ENCODE results near the gene HTATIP2.
"Not testable (repeated sequence)": the region's sequence is repeated elsewhere in the genome, so short reads cannot be mapped to it uniquely, and the experiment has no call there.

The HTATIP2 gene

GRCh38 chr11:20372081-20372626 is 8.6 kb downstream of the HTATIP2 start:
- DNase-seq (ENCODE audit: low read depth in 2 of 2): no peak

GRCh38 chr11:20373147-20373546 is 9.6 kb downstream of the HTATIP2 start:
- DNase-seq (ENCODE audit: low read depth in 2 of 2): no peak

GRCh38 chr11:20373568-20374209 is 10.2 kb downstream of the HTATIP2 start:
- DNase-seq (ENCODE audit: low read depth in 2 of 2): no peak

- DNase-seq (ENCODE audit: low read depth in 2 of 2): no peak
Observed at GRCh38 chr11:20374741-20375300, 11.3 kb downstream of the HTATIP2 start.

GRCh38 chr11:20376162-20376730 is 12.7 kb downstream of the HTATIP2 start:
- no peak for DNase-seq (ENCODE audit: low read depth in 2 of 2)

GRCh38 chr11:20385996-20386395 is 22.5 kb downstream of the HTATIP2 start:
- DNase-seq (ENCODE audit: low read depth in 2 of 2): not testable (repeated sequence)

GRCh38 chr11:20387261-20388095 is 24.0 kb downstream of the HTATIP2 start, which contains the start of gene PRMT3:
Gene PRMT3, plus strand, starts transcription at chr11:20387716. Its CDS starts 31 bp downstream, at chr11:20387747.
- peak; percentile 93 to 96 for DNase-seq (ENCODE audit: low read depth in 2 of 2)

- DNase-seq (ENCODE audit: low read depth in 2 of 2): no peak
Observed at GRCh38 chr11:20388096-20389055, 24.9 kb downstream of the HTATIP2 start.

GRCh38 chr11:20397281-20397680 is 33.8 kb downstream of the HTATIP2 start:
- DNase-seq (ENCODE audit: low read depth in 2 of 2): no peak

GRCh38 chr11:20399498-20399897 is 36.0 kb downstream of the HTATIP2 start:
- no peak for DNase-seq (ENCODE audit: low read depth in 2 of 2)

GRCh38 chr11:20403059-20403458 is 39.5 kb downstream of the HTATIP2 start:
- DNase-seq (ENCODE audit: low read depth in 2 of 2): no peak

- no peak for DNase-seq (ENCODE audit: low read depth in 2 of 2)
Observed at GRCh38 chr11:20406484-20406883, 43.0 kb downstream of the HTATIP2 start.

GRCh38 chr11:20407344-20407743 is 43.8 kb downstream of the HTATIP2 start:
- DNase-seq (ENCODE audit: low read depth in 2 of 2): no peak

GRCh38 chr11:20415432-20415831 is 51.9 kb downstream of the HTATIP2 start:
- no peak for DNase-seq (ENCODE audit: low read depth in 2 of 2)

- no peak for DNase-seq (ENCODE audit: low read depth in 2 of 2)
Observed at GRCh38 chr11:20417771-20418170, 54.3 kb downstream of the HTATIP2 start.

GRCh38 chr11:20421946-20422345 is 58.4 kb downstream of the HTATIP2 start:
- no peak for DNase-seq (ENCODE audit: low read depth in 2 of 2)

GRCh38 chr11:20429216-20429615 is 65.7 kb downstream of the HTATIP2 start:
- DNase-seq (ENCODE audit: low read depth in 2 of 2): no peak
